Embryonic facial prominence (tissue), 1 donor: ENCODE measurements around the gene TST.
"Not testable (repeated sequence)": the region's sequence is repeated elsewhere in the genome, so short reads cannot be mapped to it uniquely, and the experiment has no call there.

Experiments used
- DNase-seq: peaks from one replicate; pipeline ENCODE4 v3.0.0-alpha.2; 2016; ENCODE audit errors: extremely low spot score

The TST gene

DNA sequence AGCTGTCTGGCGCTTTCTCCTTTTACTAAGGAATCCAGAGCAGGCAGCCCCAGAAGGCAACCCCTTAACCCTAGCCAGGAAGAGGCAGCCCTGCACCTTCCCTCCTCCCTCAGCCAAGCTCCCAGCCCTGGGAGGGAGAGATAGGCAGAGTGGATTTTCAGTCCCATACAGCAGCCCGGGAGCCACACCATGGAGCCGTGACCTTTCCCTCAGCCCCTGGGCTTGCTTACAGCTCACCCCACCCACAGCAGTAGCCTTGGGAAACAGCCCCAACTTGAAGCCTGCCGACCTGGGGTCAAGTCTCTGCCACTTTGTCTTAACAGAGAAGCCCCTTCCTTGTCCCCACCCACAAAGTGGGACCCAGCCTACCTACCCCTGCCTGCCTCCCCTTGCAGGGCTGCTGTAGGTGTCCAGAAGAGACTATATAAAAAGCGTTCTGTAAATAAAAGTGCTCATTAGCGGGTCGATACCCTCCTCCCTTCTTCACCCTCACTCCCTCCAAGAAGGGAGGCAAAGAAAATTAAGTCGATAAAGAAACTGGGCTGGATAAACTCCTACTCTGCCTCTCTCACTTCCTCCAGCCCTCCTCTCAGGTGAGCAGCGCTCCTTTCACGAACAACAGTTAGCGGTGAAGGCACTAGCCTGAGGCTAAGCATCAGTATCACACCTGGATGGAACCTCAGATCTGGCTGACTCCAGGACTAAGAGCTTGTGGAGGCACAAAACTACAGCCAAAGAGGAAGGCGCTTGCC is 4.2 kb downstream of the TST start:
- no peak for DNase-seq

GRCh38 chr22:37014415-37014806 is 4.8 kb downstream of the TST start:
- no peak for DNase-seq

DNA sequence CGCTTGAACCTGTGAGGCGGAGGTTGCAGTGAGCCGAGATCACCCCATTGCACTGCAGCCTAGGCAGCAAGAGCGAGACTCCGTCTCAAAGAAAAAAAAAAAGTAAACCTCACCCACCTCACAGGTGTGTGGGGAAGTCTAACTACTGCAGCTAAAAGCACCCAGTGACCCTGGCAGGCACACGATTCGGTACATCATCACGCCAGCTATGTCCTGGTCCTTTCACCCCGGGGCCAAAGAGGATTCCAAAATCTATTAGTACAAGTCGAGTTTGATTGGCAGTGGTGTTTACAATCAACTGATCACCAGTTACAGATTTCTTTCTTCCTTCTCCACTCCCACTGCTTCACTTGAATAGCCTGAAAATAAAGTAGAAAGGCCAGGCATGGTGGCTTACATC is 6.3 kb downstream of the TST start:
- DNase-seq = no peak

DNA sequence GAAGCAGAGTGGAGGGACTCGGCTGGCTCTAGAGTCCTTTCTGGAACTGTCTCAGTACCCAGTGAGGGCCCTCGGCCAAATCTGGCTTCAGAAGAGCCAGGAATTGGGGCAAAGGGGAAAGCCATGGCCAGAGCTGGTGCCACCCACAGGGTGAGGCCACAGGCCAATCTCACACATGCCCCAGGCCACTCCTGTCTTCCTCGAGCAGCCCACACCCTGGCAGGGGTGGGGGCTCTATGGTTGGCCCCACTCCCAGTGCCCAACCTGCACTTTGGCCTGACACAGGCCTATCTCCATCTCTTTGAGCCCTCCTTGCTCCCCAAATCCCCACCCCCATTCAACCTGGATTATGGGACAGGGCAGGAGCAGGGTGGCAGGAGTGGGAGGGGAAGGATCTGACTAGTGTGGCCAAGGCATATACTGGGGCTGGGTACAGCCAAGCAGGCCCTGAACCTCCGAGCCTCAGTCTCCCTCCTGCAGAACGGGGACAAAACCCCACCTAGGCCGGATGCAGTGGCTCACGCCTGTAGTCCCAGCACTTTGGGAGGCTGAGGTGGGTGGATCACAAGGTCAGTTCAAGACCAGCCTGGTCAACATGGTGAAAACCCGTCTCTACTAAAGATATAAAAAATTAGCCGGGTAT is 6.9 kb downstream of the TST start:
- no peak for DNase-seq

GRCh38 chr22:37011472-37011871 is 7.8 kb downstream of the TST start:
- no peak for DNase-seq

DNA sequence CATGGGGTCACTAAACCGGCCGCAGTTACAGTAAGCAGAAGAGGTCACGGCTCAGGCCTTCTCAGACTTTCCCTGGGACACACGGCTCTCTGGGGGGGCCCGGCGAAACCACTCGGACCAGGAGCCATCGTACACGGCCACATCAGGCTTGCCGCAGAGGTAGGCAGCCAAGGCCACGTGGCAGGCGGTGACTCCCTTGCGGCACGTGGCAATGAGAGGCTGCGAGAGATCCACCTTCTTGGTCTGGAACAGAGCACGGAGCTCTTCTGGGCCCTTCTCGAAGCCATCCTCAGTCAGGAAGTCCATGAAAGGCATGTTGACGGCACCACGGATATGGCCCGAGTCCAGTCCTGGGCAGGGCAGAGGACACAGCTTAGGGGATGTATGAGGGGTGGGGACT is 8.3 kb downstream of the TST start:
- DNase-seq = no peak

- no peak for DNase-seq
Observed at GRCh38 chr22:37010174-37010573, 9.1 kb downstream of the TST start.

DNA sequence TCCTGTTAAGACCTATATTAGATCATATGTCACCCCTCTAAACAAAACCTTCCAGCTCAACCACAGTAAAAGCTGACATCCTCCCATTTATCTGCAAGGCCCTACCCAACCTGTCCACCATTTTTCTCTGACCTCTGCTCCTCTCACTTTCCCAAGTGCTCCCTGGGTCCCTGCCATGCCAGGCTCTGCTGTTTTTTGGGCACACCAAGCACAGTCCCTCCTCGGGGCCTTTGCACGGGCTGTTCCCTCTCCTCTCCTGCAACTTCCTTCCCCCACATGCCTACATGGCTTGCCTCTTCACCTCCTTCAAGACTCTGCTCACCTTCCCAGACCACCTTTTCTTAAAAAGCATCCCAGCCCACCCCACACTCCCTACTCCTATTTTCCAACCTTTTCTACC is 9.8 kb downstream of the TST start:
- DNase-seq = no peak

GRCh38 chr22:37008365-37008764 is 10.9 kb downstream of the TST start:
- no peak for DNase-seq

GRCh38 chr22:37007651-37008050 is 11.6 kb downstream of the TST start:
- no peak for DNase-seq

DNA sequence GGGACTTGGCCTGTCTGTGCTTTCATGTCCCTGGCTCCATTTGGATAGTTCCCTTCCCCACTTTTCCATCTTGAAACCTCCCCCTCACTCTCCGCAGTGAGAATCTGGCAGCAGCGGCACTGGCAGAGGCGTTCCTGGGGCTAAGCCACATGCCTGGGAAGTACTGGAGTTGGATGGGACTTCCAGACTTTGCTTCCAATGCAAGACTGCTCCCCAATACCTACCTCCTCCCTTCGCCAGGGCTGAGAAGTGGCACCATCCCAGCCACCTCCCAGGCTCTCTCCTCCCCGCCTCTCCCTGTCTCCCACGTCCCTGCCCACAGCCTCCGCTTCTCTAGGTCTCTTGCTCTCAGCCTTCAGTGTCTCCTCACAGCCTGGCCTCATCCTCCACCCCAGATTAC is 16.6 kb downstream of the TST start:
- DNase-seq = no peak

GRCh38 chr22:37001826-37002225 is 17.4 kb downstream of the TST start:
- no peak for DNase-seq

DNA sequence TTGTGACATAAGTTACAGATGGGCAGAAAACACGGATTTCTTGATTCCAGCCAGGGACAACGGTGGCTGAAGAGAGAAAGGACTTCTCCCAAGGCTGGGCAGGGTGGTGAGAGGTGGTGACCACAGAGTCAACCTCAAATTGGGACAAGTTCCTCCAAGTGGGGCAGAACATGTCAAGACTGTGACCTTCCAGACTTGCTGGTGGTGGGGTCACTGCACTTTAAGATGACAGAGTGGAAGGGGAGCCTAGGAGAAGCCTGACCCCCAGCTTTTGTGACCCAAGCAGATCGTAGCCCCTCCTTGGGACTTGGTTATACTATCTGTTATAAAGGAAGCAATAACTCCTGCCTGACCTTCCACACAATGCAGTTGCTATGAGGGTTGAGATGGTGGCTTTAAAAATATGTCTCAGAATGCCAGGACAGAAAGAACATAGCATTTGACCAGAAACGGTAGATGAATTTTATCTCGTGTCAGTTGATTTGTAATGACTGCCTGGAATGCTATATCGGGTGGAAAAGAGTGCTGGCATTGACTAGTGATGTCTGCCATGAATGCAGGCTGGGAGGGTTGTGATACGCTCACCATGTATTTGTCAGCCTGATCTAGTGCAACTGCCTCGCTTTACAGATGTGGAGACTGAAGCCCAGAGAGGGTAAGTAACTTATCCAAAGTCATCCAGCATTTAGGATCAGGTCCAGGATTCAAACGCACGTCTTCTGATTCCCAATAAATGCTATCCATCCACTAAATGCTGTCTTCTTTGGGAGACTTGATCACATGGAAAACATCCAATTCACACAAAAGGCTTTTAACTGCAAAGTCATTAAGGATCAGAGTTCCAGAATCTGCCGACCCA is 18.3 kb downstream of the TST start:
- DNase-seq = no peak

DNA sequence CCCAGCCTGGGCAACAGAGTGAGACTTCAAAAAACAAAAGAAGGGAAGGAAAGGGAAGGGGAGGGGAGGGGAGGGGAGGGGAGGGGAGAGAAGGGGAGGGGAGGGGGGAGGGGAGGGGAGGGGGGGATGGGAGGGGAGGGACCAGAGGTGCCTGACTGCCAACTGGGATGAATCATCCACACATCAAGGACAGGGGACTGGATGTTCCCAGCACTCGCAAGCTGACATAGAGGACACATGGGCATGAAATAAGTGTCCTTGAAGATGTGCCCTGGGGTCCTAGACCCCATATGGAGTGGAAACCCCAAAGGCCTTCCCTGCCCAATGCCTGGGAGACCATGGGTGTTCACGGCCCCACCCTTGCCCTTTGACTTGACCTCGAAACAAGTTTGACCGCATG is 19.8 kb downstream of the TST start:
- no peak for DNase-seq

DNA sequence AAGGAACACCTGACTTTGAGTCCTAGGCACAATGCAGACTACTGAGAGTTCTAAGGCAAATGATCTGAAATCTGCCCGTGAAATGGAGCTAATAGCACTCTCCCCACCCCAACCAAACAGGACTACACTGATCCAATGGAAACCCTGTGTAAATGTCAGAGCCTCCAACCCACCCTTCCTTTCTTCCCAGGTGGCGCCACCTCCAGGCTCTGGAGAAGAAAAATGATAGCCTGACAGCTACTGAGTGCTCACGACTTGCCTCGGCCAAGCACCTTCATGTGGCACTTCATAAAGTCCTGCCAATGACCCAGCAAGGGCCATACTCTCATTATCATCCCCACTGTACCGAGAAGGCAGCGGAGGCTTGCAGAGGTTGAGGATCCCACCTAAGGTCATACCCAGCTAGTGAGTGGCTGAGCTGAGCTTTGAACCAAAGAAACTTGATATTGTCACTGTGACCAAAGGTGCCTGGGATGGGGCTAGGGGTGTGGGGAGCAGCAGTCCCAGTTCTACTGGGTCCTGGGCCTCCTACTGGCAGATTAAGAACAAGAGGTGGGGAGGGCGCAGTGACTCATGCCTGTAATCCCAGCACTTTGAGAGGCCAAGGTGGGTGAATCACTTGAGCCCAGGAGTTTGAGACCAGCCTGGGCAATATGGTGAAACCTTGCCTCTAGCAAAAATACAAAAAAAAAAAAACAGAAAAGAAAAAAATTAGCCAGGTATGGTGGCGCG is 20.5 kb downstream of the TST start:
- no peak for DNase-seq

DNA sequence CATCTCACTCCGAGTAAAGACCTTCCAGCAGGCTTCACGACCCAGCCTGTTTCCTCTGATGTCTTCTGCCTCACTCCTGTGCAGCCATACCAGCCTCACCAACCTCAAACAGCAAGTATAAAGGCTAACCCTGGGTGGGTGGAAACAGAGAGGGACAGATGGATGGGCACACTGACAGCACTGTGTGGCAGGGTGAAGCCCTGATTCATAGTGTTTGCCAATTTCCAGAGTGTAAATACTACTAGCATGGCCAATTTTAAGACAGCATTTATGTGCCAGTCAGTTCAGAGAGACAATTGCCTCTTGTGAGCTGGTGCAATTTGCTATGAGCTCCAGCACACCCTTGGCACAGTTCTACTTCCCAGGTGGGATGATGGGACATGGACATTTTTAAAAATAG is 21.5 kb downstream of the TST start:
- DNase-seq = no peak

GRCh38 chr22:36991206-36991605 is 28.0 kb downstream of the TST start:
- DNase-seq = no peak

- DNase-seq = no peak
Observed at GRCh38 chr22:36990457-36990856, 28.8 kb downstream of the TST start.

- DNase-seq = not testable (repeated sequence)
Observed at GRCh38 chr22:36989012-36989411, 30.2 kb downstream of the TST start.

DNA sequence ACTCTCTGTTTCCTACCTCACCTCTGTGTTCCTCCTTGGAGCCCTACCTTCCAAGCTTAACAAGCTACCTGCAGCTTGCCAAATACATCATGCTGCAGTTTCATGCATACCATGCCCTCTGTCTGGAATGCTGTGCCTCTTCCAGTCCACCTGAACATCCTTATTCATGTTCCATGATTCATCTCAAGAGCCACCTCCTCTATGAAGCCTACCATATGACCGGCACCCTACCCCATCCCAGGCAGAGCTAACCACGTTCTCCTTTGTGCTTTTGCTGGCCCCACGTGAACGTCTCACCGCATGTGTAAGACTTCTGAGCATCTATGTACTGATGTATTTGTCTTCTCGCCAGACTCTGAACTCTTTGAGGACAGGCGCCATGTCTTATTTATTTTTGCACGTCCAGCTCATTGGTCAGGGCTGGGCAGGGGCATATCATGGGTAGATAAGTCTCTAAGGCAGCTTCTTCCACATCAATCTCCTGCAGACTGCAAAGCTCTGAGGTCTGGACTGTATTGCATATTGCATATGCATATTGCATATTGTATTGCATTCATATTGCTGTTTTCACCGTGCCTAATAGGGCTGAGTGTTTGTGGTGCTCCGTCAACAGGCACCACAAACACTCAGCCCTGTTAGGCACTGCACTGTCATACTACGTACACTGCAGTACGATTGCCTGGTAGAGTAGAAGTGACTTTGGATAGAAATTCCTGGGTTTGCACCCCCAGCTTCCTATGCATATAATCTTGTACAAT is 31.0 kb downstream of the TST start:
- DNase-seq = no peak

DNA sequence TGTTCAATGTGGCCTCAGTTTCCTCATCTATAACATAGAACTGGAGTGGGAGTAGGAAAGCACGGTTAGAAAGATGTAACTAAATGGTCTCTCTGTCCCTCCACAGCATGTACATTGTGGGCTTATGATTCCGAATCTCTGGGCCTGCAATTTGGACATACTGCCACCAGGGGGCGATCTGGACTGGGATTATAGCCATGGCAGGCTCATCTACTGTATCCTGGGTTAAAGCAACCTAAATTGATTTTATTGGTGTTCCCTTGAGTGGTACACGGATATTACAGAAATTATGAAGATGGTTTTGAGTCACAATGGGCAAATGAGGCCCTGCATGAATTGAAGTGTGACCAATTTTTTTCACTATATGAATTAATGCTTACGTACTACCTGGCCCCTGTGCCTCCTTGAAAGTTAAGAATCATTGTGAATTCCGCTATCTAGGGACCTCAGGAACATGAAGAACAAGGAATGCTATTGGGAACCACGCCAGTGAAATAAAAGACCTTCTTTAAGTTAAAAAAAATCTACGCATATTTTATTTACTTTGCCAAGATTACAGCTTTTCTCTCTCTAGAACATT is 32.9 kb downstream of the TST start:
- DNase-seq = no peak
